ENCODE data around the gene GRK1.

GRK1 gene

DNA sequence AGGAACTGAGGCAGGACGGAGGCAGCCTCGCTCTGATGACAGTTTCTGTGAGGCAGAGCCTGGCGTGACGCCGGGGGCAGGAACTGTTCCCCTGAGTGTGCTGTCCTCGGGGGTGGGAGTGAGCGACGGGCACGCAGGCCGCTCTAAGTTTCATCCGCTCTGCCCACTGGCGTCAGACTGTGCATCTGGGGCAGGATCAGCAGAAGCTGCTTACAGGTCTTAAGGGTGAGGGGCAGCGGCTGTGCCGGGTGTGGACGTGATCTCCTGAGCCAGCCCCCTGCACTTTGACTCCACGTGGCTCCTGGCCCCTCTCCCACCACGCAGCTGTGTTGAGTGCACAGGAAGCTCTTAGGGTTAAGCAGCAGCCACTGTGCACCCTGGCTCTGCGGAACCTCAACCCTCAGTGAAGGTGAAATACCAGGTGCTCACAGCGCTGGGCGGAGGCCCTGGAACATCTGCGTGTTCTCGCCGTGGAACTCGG is 1.5 kb downstream of the GRK1 start:
- peaks cover 3% of the 10 kb centered on the region for H3K9me3 ChIP-seq (ENCODE audit: control insufficient read depth, low read length)
- H3K4me1 ChIP-seq (ENCODE audit: control insufficient read depth, insufficient read depth, low read length, poor library complexity, severe bottlenecking), result no peaks in the 10 kb centered on the region
- 90 to 91% methylated on average over 16 to 22 of the region's 24 CpGs for WGBS, 2 experiments (ENCODE audit: insufficient coverage in 2 of 2)
- H3K36me3 ChIP-seq (ENCODE audit: control insufficient read depth, insufficient read depth, low read length), result no peaks in the 10 kb centered on the region
- H3K4me3 ChIP-seq (ENCODE audit: extremely low read depth, insufficient read depth, low read length, poor library complexity, severe bottlenecking), result no peak overlapping the region
- H3K27ac ChIP-seq (ENCODE audit: low read depth, low read length, severe bottlenecking), result no peak overlapping the region

DNA sequence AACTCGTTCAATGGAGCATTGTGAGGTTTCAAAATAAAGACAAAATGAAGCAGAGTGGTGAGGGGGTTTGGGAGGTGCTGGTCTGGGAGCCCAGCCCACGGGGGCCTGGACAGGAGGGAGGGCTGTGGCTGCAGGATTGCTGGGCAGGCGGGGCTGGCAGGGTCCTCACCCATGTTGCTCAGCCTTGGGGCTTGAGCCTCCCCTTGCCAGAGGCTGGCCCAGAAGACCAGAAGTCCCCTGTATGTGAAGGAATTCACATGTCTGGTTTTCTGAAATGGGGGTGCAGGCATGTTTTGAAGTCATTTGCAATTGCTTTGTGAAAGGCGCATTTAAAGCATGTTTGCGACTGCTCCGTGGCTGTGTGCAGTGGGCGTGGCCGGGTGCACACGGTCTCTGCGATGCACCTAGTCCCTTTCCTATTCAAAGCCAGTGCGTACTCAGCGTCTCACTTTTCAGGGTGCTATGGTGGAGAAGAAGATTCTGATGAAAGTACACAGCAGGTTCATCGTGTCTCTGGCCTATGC is 2.3 kb downstream of the GRK1 start:
- H3K4me1 ChIP-seq (ENCODE audit: control insufficient read depth, insufficient read depth, low read length, poor library complexity, severe bottlenecking), result no peaks in the 10 kb centered on the region
- no peaks in the 10 kb centered on the region for H3K36me3 ChIP-seq (ENCODE audit: control insufficient read depth, insufficient read depth, low read length)
- 86 to 90% methylated on average over 11 of the region's 13 CpGs for WGBS, 2 experiments (ENCODE audit: insufficient coverage in 2 of 2)
- H3K27ac ChIP-seq (ENCODE audit: low read depth, low read length, severe bottlenecking), result no peak overlapping the region
- no peak overlapping the region for H3K4me3 ChIP-seq (ENCODE audit: extremely low read depth, insufficient read depth, low read length, poor library complexity, severe bottlenecking)
- peaks cover 3% of the 10 kb centered on the region for H3K9me3 ChIP-seq (ENCODE audit: control insufficient read depth, low read length)

DNA sequence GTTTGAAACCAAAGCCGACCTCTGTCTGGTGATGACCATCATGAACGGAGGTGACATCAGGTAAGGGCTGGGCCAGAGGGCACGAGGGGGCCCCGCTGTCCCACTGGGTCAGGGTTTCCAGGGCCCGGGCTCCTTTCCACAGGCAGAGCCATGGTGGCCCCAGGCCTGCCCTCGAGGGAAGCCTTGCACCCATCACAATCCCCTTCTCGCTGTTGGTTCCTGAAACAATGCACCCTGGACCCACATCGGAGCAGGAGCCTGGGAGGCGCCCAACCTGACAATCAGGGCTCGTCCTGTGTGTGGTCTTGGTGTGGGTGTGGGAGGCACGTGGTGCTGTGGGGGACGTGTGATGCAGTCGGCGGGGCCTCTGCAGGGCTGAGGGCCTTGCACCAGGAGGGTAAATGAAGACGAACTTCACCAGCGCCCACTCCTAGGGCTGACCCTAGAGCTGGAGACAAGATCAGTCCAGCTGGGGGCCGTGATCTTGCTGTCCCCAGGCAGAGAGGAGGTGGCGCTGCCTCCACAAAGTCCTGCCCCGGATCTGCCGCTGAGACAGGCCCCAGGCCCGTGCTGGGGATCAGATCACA is 2.8 kb downstream of the GRK1 start:
- H3K4me3 ChIP-seq (ENCODE audit: extremely low read depth, insufficient read depth, low read length, poor library complexity, severe bottlenecking), result no peak overlapping the region
- 87 to 88% methylated on average over 18 to 19 of the region's 21 CpGs for WGBS, 2 experiments (ENCODE audit: insufficient coverage in 2 of 2)

GRCh38 chr13:113670541-113670940 is 3.5 kb downstream of the GRK1 start:
- Histone ChIP-seq H3K4me3 (ENCODE audit: extremely low read depth, insufficient read depth, low read length, poor library complexity, severe bottlenecking) (no peak overlapping the region), H3K9me3 (ENCODE audit: control insufficient read depth, low read length) (peaks cover 3% of the 10 kb centered on the region), H3K4me1 (ENCODE audit: control insufficient read depth, insufficient read depth, low read length, poor library complexity, severe bottlenecking) (no peaks in the 10 kb centered on the region), H3K36me3 (ENCODE audit: control insufficient read depth, insufficient read depth, low read length) (no peaks in the 10 kb centered on the region), H3K27ac (ENCODE audit: low read depth, low read length, severe bottlenecking) (no peak overlapping the region)
- 92 to 100% methylated on average over 3 to 13 of the region's 19 CpGs for WGBS, 2 experiments (ENCODE audit: insufficient coverage in 2 of 2)

More for the DNA sequence above, 2.8 kb downstream of the GRK1 start:
- Histone ChIP-seq H3K9me3 (ENCODE audit: control insufficient read depth, low read length) (peaks cover 3% of the 10 kb centered on the region), H3K36me3 (ENCODE audit: control insufficient read depth, insufficient read depth, low read length) (no peaks in the 10 kb centered on the region), H3K27ac (ENCODE audit: low read depth, low read length, severe bottlenecking) (no peak overlapping the region), H3K4me1 (ENCODE audit: control insufficient read depth, insufficient read depth, low read length, poor library complexity, severe bottlenecking) (no peaks in the 10 kb centered on the region)

- Histone ChIP-seq H3K36me3 (ENCODE audit: control insufficient read depth, insufficient read depth, low read length) (no peaks in the 10 kb centered on the region), H3K9me3 (ENCODE audit: control insufficient read depth, low read length) (peaks cover 3% of the 10 kb centered on the region), H3K4me1 (ENCODE audit: control insufficient read depth, insufficient read depth, low read length, poor library complexity, severe bottlenecking) (no peaks in the 10 kb centered on the region), H3K27ac (ENCODE audit: low read depth, low read length, severe bottlenecking) (no peak overlapping the region), H3K4me3 (ENCODE audit: extremely low read depth, insufficient read depth, low read length, poor library complexity, severe bottlenecking) (no peak overlapping the region)
- WGBS, 2 experiments (ENCODE audit: insufficient coverage in 2 of 2), result 94% methylated on average over 45 to 54 of the region's 54 CpGs
These were observed 4.3 kb downstream of the GRK1 start for GRCh38 chr13:113671066-113672001.

GRCh38 chr13:113672002-113672651 is 5.1 kb downstream of the GRK1 start:
- H3K4me1 ChIP-seq (ENCODE audit: control insufficient read depth, insufficient read depth, low read length, poor library complexity, severe bottlenecking), result no peaks in the 10 kb centered on the region
- no peak overlapping the region for H3K27ac ChIP-seq (ENCODE audit: low read depth, low read length, severe bottlenecking)
- H3K36me3 ChIP-seq (ENCODE audit: control insufficient read depth, insufficient read depth, low read length), result no peaks in the 10 kb centered on the region
- H3K9me3 ChIP-seq (ENCODE audit: control insufficient read depth, low read length), result peaks cover 3% of the 10 kb centered on the region
- no peak overlapping the region for H3K4me3 ChIP-seq (ENCODE audit: extremely low read depth, insufficient read depth, low read length, poor library complexity, severe bottlenecking)
- 82 to 84% methylated on average over 11 to 13 of the region's 18 CpGs for WGBS, 2 experiments (ENCODE audit: insufficient coverage in 2 of 2)

GRCh38 chr13:113722921-113723320 is 55.9 kb downstream of the GRK1 start:
- H3K4me1 ChIP-seq (ENCODE audit: control insufficient read depth, insufficient read depth, low read length, poor library complexity, severe bottlenecking), result no peaks in the 10 kb centered on the region
- H3K9me3 ChIP-seq (ENCODE audit: control insufficient read depth, low read length), result peaks cover 6% of the 10 kb centered on the region
- WGBS, 2 experiments (ENCODE audit: insufficient coverage in 2 of 2), result 86 to 92% methylated on average over 9 to 11 of the region's 11 CpGs
- H3K27ac ChIP-seq (ENCODE audit: low read depth, low read length, severe bottlenecking), result no peak overlapping the region
- no peaks in the 10 kb centered on the region for H3K36me3 ChIP-seq (ENCODE audit: control insufficient read depth, insufficient read depth, low read length)
- no peak overlapping the region for H3K4me3 ChIP-seq (ENCODE audit: extremely low read depth, insufficient read depth, low read length, poor library complexity, severe bottlenecking)

DNA sequence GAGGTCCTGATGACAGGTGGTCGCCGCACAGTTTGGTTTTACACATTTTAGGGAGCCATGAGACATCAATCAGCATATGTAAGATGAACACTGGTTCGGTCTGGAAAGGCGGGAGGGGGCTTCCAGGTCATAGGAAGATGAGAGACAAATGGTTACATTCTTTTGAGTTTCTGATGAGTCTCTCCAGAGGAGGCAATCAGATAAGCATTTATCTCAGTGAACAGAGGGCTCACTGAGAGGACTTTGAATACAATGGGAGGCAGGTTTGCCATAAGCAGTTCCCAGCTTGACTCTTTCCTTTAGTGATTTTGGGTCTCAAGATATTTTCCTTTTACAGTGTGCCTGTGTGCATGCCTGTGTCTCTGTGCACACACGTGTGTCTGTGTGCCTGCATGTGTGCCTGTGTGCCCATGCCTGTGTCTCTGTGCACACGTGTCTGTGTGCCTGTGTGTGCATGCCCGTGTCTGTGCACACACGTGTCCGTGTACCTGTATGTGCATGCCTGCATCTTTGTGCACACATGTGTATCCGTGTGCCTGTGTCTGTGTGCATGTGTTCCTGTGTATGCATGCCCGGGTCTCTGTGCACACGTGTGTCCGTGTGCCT is 56.5 kb downstream of the GRK1 start:
- H3K4me3 ChIP-seq (ENCODE audit: extremely low read depth, insufficient read depth, low read length, poor library complexity, severe bottlenecking), result no peak overlapping the region
- WGBS, 2 experiments (ENCODE audit: insufficient coverage in 2 of 2), result 76 to 83% methylated on average over 9 to 13 of the region's 13 CpGs
- peaks cover 6% of the 10 kb centered on the region for H3K9me3 ChIP-seq (ENCODE audit: control insufficient read depth, low read length)
- no peak overlapping the region for H3K27ac ChIP-seq (ENCODE audit: low read depth, low read length, severe bottlenecking)
- H3K4me1 ChIP-seq (ENCODE audit: control insufficient read depth, insufficient read depth, low read length, poor library complexity, severe bottlenecking), result no peaks in the 10 kb centered on the region
- H3K36me3 ChIP-seq (ENCODE audit: control insufficient read depth, insufficient read depth, low read length), result no peaks in the 10 kb centered on the region

GRCh38 chr13:113724016-113724758 is 57.2 kb downstream of the GRK1 start:
- Histone ChIP-seq H3K27ac (ENCODE audit: low read depth, low read length, severe bottlenecking) (no peak overlapping the region), H3K36me3 (ENCODE audit: control insufficient read depth, insufficient read depth, low read length) (no peaks in the 10 kb centered on the region), H3K4me3 (ENCODE audit: extremely low read depth, insufficient read depth, low read length, poor library complexity, severe bottlenecking) (peak overlapping the region; percentile 35), H3K4me1 (ENCODE audit: control insufficient read depth, insufficient read depth, low read length, poor library complexity, severe bottlenecking) (no peaks in the 10 kb centered on the region), H3K9me3 (ENCODE audit: control insufficient read depth, low read length) (peaks cover 6% of the 10 kb centered on the region)
- WGBS, 2 experiments (ENCODE audit: insufficient coverage in 2 of 2), result 90 to 91% methylated on average over 25 to 28 of the region's 30 CpGs
